Measurements from ENCODE around the gene SBF1.
"Not testable (repeated sequence)": the region's sequence is repeated elsewhere in the genome, so short reads cannot be mapped to it uniquely, and the experiment has no call there.

Gene SBF1

GRCh38 chr22:50418624-50419023 is 56.2 kb downstream of the SBF1 start:
- TF ChIP-seq, protein P1, sequence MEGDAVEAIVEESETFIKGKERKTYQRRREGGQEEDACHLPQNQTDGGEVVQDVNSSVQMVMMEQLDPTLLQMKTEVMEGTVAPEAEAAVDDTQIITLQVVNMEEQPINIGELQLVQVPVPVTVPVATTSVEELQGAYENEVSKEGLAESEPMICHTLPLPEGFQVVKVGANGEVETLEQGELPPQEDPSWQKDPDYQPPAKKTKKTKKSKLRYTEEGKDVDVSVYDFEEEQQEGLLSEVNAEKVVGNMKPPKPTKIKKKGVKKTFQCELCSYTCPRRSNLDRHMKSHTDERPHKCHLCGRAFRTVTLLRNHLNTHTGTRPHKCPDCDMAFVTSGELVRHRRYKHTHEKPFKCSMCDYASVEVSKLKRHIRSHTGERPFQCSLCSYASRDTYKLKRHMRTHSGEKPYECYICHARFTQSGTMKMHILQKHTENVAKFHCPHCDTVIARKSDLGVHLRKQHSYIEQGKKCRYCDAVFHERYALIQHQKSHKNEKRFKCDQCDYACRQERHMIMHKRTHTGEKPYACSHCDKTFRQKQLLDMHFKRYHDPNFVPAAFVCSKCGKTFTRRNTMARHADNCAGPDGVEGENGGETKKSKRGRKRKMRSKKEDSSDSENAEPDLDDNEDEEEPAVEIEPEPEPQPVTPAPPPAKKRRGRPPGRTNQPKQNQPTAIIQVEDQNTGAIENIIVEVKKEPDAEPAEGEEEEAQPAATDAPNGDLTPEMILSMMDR (conservative IDR thresholded peaks at IDR 0.05; ENCODE audit: control insufficient read depth, insufficient read depth, low read depth, low read length): no peak
- H3K4me3 ChIP-seq (ENCODE audit: control insufficient read depth, low read depth, low read length): no peak overlapping the region
- DNase-seq (ENCODE audit: low read depth): no peak

- TF ChIP-seq, protein P1 (conservative IDR thresholded peaks at IDR 0.05; ENCODE audit: control insufficient read depth, insufficient read depth, low read depth, low read length): no peak
- DNase-seq (ENCODE audit: low read depth): peak; percentile 38
- no peak overlapping the region for H3K4me3 ChIP-seq (ENCODE audit: control insufficient read depth, low read depth, low read length)
Measured at GRCh38 chr22:50417411-50418210, 57.2 kb downstream of the SBF1 start.

DNA sequence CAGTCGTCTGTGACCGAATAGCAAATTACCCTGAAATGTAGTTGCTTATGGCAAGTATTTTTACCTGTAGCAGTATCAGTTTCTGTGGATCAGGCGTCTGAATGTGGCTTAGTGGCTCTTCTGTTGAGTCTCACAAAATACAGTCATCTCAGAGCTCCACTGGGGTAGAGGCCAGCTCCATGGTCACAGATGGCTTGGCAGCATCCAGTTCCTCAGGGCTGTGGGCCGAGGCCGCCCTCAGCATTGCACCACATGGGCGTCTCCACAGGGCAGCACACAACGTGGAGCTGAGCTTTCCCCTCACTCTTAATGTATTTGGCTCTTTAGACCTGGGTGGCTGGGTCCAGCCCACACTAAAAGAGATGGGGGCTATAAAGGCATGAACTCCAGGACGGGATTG is 57.8 kb downstream of the SBF1 start:
- TF ChIP-seq, protein P1 (conservative IDR thresholded peaks at IDR 0.05; ENCODE audit: control insufficient read depth, insufficient read depth, low read depth, low read length): no peak
- DNase-seq (ENCODE audit: low read depth): no peak
- H3K4me3 ChIP-seq (ENCODE audit: control insufficient read depth, low read depth, low read length): no peak overlapping the region

DNA sequence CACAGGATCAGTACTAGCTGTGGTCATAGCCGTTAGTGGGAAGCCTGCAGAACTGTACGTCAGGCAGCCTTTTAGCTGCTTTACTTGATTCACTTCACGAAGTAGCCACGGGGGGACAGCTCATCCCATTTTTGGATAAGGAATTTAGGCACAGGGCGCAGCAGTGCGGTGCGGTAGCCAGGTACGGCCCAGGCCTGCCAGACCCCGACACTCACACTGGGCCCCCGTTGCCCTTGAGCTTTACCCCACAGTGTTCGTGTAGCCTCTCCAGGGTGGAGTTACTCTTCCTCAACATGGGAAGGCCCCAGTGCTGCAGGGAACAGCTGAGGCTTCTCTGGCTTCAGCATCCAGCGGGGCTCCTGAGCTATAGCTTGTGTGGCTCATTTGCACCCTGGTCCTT is 59.4 kb downstream of the SBF1 start:
- no peak overlapping the region for H3K4me3 ChIP-seq (ENCODE audit: control insufficient read depth, low read depth, low read length)
- TF ChIP-seq, protein P1 (conservative IDR thresholded peaks at IDR 0.05; ENCODE audit: control insufficient read depth, insufficient read depth, low read depth, low read length): no peak
- DNase-seq (ENCODE audit: low read depth): no peak

- TF ChIP-seq, protein P1 (conservative IDR thresholded peaks at IDR 0.05; ENCODE audit: control insufficient read depth, insufficient read depth, low read depth, low read length): no peak
Measured at GRCh38 chr22:50414476-50415248, 60.2 kb downstream of the SBF1 start.

DNA sequence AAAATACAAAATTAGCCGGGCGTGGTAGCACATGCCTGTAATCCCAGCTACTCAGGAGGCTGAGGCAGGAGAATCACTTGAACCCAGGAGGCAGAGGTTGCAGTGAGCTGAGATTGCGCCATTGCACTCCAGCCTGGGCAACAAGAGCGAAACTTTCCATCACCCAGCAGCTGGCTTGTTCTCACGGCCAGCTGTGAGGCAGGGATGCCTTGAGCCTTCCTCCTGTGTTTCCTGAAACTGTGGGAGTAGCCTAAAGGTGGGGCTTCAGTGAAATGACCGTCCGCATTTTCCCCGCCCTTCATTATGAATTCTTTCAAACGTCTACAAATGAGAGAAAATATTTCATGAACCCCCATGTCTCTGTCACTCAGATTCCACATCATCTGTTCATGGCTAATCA is 65.9 kb downstream of the SBF1 start:
- DNase-seq (ENCODE audit: low read depth); H3K4me3 ChIP-seq (ENCODE audit: control insufficient read depth, low read depth, low read length): not testable (repeated sequence)

More at GRCh38 chr22:50414476-50415248, 60.2 kb downstream of the SBF1 start:
- no peak for DNase-seq (ENCODE audit: low read depth)
- no peak overlapping the region for H3K4me3 ChIP-seq (ENCODE audit: control insufficient read depth, low read depth, low read length)

DNA sequence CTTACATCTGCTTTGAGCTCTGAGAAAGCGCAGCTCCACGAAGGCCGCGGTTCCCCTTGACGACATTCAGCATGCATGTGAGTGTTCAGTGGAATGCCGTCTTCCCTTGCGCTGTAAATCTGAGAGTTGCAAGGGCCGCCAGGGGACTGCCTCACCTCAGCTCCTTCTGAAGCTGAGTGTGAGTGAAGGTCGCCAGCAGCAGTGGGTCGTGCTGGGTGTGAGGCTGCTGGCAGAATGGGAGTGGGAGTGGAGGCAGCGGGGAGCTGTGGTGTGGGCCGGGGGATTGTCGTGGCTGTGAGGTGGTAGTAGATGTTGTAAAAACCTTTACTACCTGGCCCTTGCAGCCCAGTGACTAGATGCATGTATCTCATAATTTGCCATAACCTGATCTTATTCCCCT is 66.5 kb downstream of the SBF1 start:
- TF ChIP-seq, protein P1 (conservative IDR thresholded peaks at IDR 0.05; ENCODE audit: control insufficient read depth, insufficient read depth, low read depth, low read length): no peak
- H3K4me3 ChIP-seq (ENCODE audit: control insufficient read depth, low read depth, low read length): no peak overlapping the region
- no peak for DNase-seq (ENCODE audit: low read depth)

All from fibroblast of mammary gland (primary cell).